ENCODE data around the gene SEBOX. TPM values are rescaled to one million over a fixed set of nuclear protein-coding genes. Genes with fewer than 3 reads are reported as not detected.
A peak's percentile ranks its signal among the peaks of the same experiment; 100 is the strongest.

The SEBOX gene
- total and polyA plus RNA-seq, 2 donors (not counting 1 experiment from before 2014, with no cell fraction given), result not detected

DNA sequence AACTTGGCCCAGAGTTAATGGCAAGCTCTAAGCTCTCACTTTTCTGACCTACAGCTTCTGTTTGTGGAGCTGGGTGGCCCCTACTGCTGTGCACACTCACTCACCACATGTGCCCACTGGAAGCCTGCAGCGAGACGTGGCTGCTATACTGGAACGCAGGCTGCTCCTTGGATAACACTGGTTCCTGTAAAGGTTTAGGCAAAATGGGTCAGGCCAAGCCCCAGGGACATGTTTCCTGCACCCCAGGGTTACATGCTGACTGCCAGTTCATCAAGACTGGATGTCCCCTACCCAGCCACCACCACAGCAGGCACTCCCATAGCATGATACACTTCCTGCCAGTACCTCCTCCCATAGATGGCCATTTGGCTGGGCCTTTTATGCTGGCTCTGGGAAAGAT lies 16.0 kb downstream of the SEBOX start:
- H3K9ac ChIP-seq (ENCODE audit: insufficient read depth, low read length), result no peak overlapping the region
- no peaks in the 10 kb centered on the region for H4K20me1 ChIP-seq (ENCODE audit: control insufficient read depth, extremely low read depth, insufficient read depth, low read length)
- H3K9me3 ChIP-seq (ENCODE audit: control insufficient read depth, insufficient read depth, low read depth, low read length), result no peaks in the 10 kb centered on the region
- H2AFZ ChIP-seq (ENCODE audit: low read length), result no peak overlapping the region
- no peak overlapping the region for H3K4me2 ChIP-seq (ENCODE audit: extremely low read depth, insufficient read depth, low read length)
- no peak overlapping the region for H3K27ac ChIP-seq (ENCODE audit: insufficient read depth, low read length)
- H3K36me3 ChIP-seq (ENCODE audit: control insufficient read depth, insufficient read depth, low read length), result peaks cover 41% of the 10 kb centered on the region
- no peak for DNase-seq (ENCODE audit: low read depth in 2 of 2)
- H3K4me1 ChIP-seq (ENCODE audit: control insufficient read depth, extremely low read depth, insufficient read depth, low read length), result peaks cover 17% of the 10 kb centered on the region
- TF ChIP-seq, protein P1, sequence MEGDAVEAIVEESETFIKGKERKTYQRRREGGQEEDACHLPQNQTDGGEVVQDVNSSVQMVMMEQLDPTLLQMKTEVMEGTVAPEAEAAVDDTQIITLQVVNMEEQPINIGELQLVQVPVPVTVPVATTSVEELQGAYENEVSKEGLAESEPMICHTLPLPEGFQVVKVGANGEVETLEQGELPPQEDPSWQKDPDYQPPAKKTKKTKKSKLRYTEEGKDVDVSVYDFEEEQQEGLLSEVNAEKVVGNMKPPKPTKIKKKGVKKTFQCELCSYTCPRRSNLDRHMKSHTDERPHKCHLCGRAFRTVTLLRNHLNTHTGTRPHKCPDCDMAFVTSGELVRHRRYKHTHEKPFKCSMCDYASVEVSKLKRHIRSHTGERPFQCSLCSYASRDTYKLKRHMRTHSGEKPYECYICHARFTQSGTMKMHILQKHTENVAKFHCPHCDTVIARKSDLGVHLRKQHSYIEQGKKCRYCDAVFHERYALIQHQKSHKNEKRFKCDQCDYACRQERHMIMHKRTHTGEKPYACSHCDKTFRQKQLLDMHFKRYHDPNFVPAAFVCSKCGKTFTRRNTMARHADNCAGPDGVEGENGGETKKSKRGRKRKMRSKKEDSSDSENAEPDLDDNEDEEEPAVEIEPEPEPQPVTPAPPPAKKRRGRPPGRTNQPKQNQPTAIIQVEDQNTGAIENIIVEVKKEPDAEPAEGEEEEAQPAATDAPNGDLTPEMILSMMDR (conservative IDR thresholded peaks at IDR 0.05 in 1 of 2, IDR thresholded peaks at IDR 0.05 in 1 of 2; ENCODE audit: low read depth in 1 of 2, low read length in 2 of 2), result no peak
- no peak for TF ChIP-seq EZH2 (IDR thresholded peaks at IDR 0.05; ENCODE audit: low read length, missing control alignments)
- no peaks in the 10 kb centered on the region for H3K79me2 ChIP-seq (ENCODE audit: control insufficient read depth, insufficient read depth, low read length)
- no peak overlapping the region for H3K4me3 ChIP-seq (replicated peaks in 1 of 4; ENCODE audit: control extremely low read depth in 1 of 4, insufficient read depth in 1 of 4, low read depth in 3 of 4, low read length in 4 of 4)
- H3K27me3 ChIP-seq (ENCODE audit: control insufficient read depth, insufficient read depth, low read length), result no peaks in the 10 kb centered on the region

DNA sequence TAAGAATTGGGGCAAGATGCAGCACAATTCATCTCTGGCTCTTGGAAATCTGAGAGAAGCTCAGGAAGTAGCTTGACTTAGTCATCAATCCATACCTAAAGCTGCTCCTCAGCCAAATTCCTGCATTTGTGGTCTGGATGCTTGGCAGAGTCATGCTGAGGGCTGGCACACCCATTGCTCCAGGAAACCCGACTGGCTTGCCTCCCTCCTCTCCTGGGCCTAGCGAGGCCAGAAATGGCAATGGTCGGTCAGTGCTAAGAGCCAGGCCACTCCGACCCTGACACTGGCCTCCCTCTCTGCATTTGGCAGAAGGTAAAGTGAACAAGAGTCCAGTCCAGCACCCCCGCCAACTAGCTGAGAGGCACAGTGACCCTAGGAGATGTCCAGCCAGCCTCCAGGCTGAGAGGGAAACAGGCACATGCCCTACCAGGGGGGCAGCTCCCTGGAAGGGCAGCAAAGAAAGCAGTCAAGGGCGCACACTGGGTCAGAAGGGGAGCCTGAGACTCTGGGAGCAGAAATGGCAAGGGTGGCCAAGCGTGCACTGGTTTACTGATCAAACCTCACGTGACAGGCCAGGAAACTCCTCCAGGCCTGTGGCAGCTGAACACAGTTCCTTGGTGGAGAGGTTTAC lies 17.6 kb downstream of the SEBOX start:
- peaks cover 44% of the 10 kb centered on the region for H3K36me3 ChIP-seq (ENCODE audit: control insufficient read depth, insufficient read depth, low read length)

DNA sequence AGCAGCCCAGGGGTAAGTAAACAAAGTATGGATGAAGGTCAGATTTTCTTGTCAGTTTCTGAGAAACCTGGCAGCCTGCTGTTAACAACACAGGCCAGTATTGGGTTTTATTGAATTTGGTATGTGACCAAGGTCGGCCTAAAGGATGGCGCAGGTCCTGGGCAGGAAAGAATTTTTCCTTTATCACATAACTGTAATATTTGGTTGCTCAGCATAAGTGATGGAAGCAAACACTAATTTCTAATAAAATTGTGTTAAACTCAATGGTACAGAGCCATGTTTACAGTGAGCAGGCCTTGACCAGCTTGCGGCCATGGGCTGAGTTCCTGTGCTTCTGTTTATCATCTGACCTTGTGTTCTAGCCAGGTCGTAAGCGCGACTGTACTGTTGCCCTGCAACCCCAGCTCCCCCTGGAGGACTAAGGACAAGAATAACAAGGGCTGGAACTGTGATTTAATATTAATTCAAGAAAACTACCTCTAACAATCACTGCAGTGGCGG lies 18.2 kb downstream of the SEBOX start:
- Histone ChIP-seq H3K9ac (ENCODE audit: insufficient read depth, low read length) (no peak overlapping the region), H3K4me3 (replicated peaks in 1 of 4; ENCODE audit: control extremely low read depth in 1 of 4, insufficient read depth in 1 of 4, low read depth in 3 of 4, low read length in 4 of 4) (no peak overlapping the region), H3K27me3 (ENCODE audit: control insufficient read depth, insufficient read depth, low read length) (no peaks in the 10 kb centered on the region), H3K36me3 (ENCODE audit: control insufficient read depth, insufficient read depth, low read length) (peaks cover 47% of the 10 kb centered on the region), H3K9me3 (ENCODE audit: control insufficient read depth, insufficient read depth, low read depth, low read length) (no peaks in the 10 kb centered on the region), H4K20me1 (ENCODE audit: control insufficient read depth, extremely low read depth, insufficient read depth, low read length) (no peaks in the 10 kb centered on the region), H3K4me2 (ENCODE audit: extremely low read depth, insufficient read depth, low read length) (peak overlapping the region; percentile 17), H3K4me1 (ENCODE audit: control insufficient read depth, extremely low read depth, insufficient read depth, low read length) (peaks cover 17% of the 10 kb centered on the region), H2AFZ (ENCODE audit: low read length) (no peak overlapping the region), H3K27ac (ENCODE audit: insufficient read depth, low read length) (peak overlapping the region; percentile 47), H3K79me2 (ENCODE audit: control insufficient read depth, insufficient read depth, low read length) (no peaks in the 10 kb centered on the region)
- peak in 1 of 2 donors; percentile 80 for DNase-seq (ENCODE audit: low read depth in 2 of 2)
- TF ChIP-seq, protein P1 (conservative IDR thresholded peaks at IDR 0.05 in 1 of 2, IDR thresholded peaks at IDR 0.05 in 1 of 2; ENCODE audit: low read depth in 1 of 2, low read length in 2 of 2), result peak; percentile 34 to 60
- no peak for TF ChIP-seq EZH2 (IDR thresholded peaks at IDR 0.05; ENCODE audit: low read length, missing control alignments)

More for the DNA sequence above, 17.6 kb downstream of the SEBOX start:
- peak; percentile 85 to 97 for DNase-seq (ENCODE audit: low read depth in 2 of 2)
- TF ChIP-seq, protein P1 (conservative IDR thresholded peaks at IDR 0.05 in 1 of 2, IDR thresholded peaks at IDR 0.05 in 1 of 2; ENCODE audit: low read depth in 1 of 2, low read length in 2 of 2), result no peak
- TF ChIP-seq EZH2 (IDR thresholded peaks at IDR 0.05; ENCODE audit: low read length, missing control alignments), result no peak
- Histone ChIP-seq H3K79me2 (ENCODE audit: control insufficient read depth, insufficient read depth, low read length) (no peaks in the 10 kb centered on the region), H3K9me3 (ENCODE audit: control insufficient read depth, insufficient read depth, low read depth, low read length) (no peaks in the 10 kb centered on the region), H2AFZ (ENCODE audit: low read length) (no peak overlapping the region), H3K9ac (ENCODE audit: insufficient read depth, low read length) (no peak overlapping the region), H3K4me2 (ENCODE audit: extremely low read depth, insufficient read depth, low read length) (peak overlapping the region; percentile 26), H4K20me1 (ENCODE audit: control insufficient read depth, extremely low read depth, insufficient read depth, low read length) (no peaks in the 10 kb centered on the region), H3K4me3 (replicated peaks in 1 of 4; ENCODE audit: control extremely low read depth in 1 of 4, insufficient read depth in 1 of 4, low read depth in 3 of 4, low read length in 4 of 4) (no peak overlapping the region), H3K4me1 (ENCODE audit: control insufficient read depth, extremely low read depth, insufficient read depth, low read length) (peaks cover 17% of the 10 kb centered on the region), H3K27me3 (ENCODE audit: control insufficient read depth, insufficient read depth, low read length) (no peaks in the 10 kb centered on the region), H3K27ac (ENCODE audit: insufficient read depth, low read length) (peak overlapping the region; percentile 72)

Data from fibroblast of lung (primary cell).